ENCODE results near the gene PHLPP1. TPM values are rescaled to one million over a fixed set of nuclear protein-coding genes. Genes with fewer than 3 reads are reported as not detected.

PHLPP1 gene
- total and polyA plus RNA-seq, 2 of the 4 experiments (the other 2 are of a cell fraction): 3.3 to 3.6 TPM

- H3K9me3 ChIP-seq (ENCODE audit: control insufficient read depth, insufficient read depth, low read length): no peaks in the 10 kb centered on the region
- H4K91ac ChIP-seq (ENCODE audit: insufficient read depth, low read depth, low read length): no peak overlapping the region
- in situ Hi-C loops (cut with MboI; ENCODE audit: low sequenced_read_pairs) (loop anchor here (10.0 kb wide), 1 partner anchor 55 kb away; no protein-coding TSS in a partner anchor), dilution Hi-C loops (cut with HindIII; ENCODE audit: low sequenced_read_pairs, unreplicated experiment) (no loop called here), intact Hi-C loops (cut with micrococcal nuclease) (no loop called here)
- no peak overlapping the region; the same call in 2 of the 3 replicates for H2BK15ac ChIP-seq (ENCODE audit: low read depth, low read length)
- H4K5ac ChIP-seq (ENCODE audit: low read depth, low read length): no peak overlapping the region
- H2BK5ac ChIP-seq (ENCODE audit: low read depth, low read length, poor library complexity, severe bottlenecking): no peak overlapping the region
- no peaks in the 10 kb centered on the region for H4K20me1 ChIP-seq (ENCODE audit: insufficient read depth, low read length)
- no peak overlapping the region for H2AK9ac ChIP-seq (replicated peaks; ENCODE audit: low read depth, low read length, poor library complexity)
- WGBS, 2 experiments (ENCODE audit: extremely low coverage in 2 of 2, insufficient read length in 1 of 2): no CpG with 5 or more reads among the region's 6 CpGs
- H3K9me1 ChIP-seq (ENCODE audit: insufficient read depth, low read length): no peaks in the 10 kb centered on the region
- H3K9ac ChIP-seq (ENCODE audit: low read depth, low read length): no peak overlapping the region
- no peaks in the 10 kb centered on the region; the same call in 1 of the 2 replicates for H3K4me1 ChIP-seq (ENCODE audit: control insufficient read depth, insufficient read depth, low read length)
- no peak overlapping the region for H2AFZ ChIP-seq (replicated peaks; ENCODE audit: low read length, poor library complexity)
- H2BK20ac ChIP-seq (ENCODE audit: low read depth, low read length): no peak overlapping the region
- no peaks in the 10 kb centered on the region for H3K27me3 ChIP-seq (ENCODE audit: control insufficient read depth, insufficient read depth, low read length)
- CTCF ChIA-PET: interaction anchor here (1.0 kb wide), 1 partner anchor 84 kb away, joined by 3 read pairs; no protein-coding TSS in a partner anchor
- H3K27ac ChIP-seq (ENCODE audit: insufficient read depth, low read length): no peak overlapping the region
- H4K8ac ChIP-seq (ENCODE audit: low read depth in 2 of 2, low read length in 2 of 2): no peak overlapping the region
- no peak overlapping the region for H3K4me2 ChIP-seq (ENCODE audit: low read depth, low read length)
- H2AK5ac ChIP-seq (ENCODE audit: low read depth, low read length): no peak overlapping the region
- H2BK120ac ChIP-seq (ENCODE audit: low read depth, low read length): no peak overlapping the region
- no peaks in the 10 kb centered on the region for H3K36me3 ChIP-seq (ENCODE audit: control insufficient read depth, insufficient read depth, low read length)
- H3K18ac ChIP-seq (ENCODE audit: low read depth, low read length): no peak overlapping the region
- no peak overlapping the region for H3K4me3 ChIP-seq (ENCODE audit: insufficient read depth, low read depth, low read length)
- H3K79me1 ChIP-seq (ENCODE audit: low read depth in 1 of 2, low read length in 2 of 2): peaks cover 0 to 18% of the 10 kb centered on the region in 2 experiments; a peak in 2 of 4 replicates
- no TSS peak for BruUV-seq (replicated peaks)
- POLR2A ChIA-PET (ENCODE audit: unreplicated experiment): no interaction called here
- H3K23ac ChIP-seq (ENCODE audit: low read depth, low read length): no peak overlapping the region
- no peak overlapping the region for H3K4ac ChIP-seq (ENCODE audit: low read depth, low read length)
- DNase-seq (no peak), ATAC-seq (ENCODE audit: low read depth) (no peak)
- H3K14ac ChIP-seq (replicated peaks; ENCODE audit: low read depth, low read length): no peak overlapping the region
- H3K56ac ChIP-seq (ENCODE audit: extremely low read depth, insufficient read depth, low read length): no peak overlapping the region
- no peak for TF ChIP-seq RCOR1 (IDR thresholded peaks at IDR 0.05; ENCODE audit: insufficient replicate concordance, low read length)
- no peak for TF ChIP-seq CHD1 (IDR thresholded peaks at IDR 0.05; ENCODE audit: low read depth, low read length)
- TF ChIP-seq CTCF (conservative IDR thresholded peaks at IDR 0.05; ENCODE audit: low read depth, low read length): no peak
- no peak for TF ChIP-seq BHLHE40 (IDR thresholded peaks at IDR 0.05; ENCODE audit: low read depth, low read length)
- TF ChIP-seq MAFK (IDR thresholded peaks at IDR 0.05; ENCODE audit: low read depth, low read length): no peak
- TF ChIP-seq USF2 (IDR thresholded peaks at IDR 0.05; ENCODE audit: low read depth, low read length): no peak
- TF ChIP-seq MAZ (IDR thresholded peaks at IDR 0.05; ENCODE audit: borderline replicate concordance, low read depth, low read length): no peak
- TF ChIP-seq NFE2L2 (IDR thresholded peaks at IDR 0.05; ENCODE audit: low read depth, low read length): no peak
- TF ChIP-seq CEBPB (IDR thresholded peaks at IDR 0.05; ENCODE audit: low read depth, low read length): no peak
- TF ChIP-seq SMC3 (IDR thresholded peaks at IDR 0.05; ENCODE audit: low read depth, low read length): no peak
- no peak for TF ChIP-seq RFX5 (IDR thresholded peaks at IDR 0.05; ENCODE audit: low read depth, low read length)
Measured at GRCh38 chr18:62799977-62800376, 84.6 kb downstream of the PHLPP1 start.

All from IMR-90 (cell line).